Embryonic facial prominence (tissue), 1 donor: ENCODE data around the gene SLC35E3.
"Not testable (repeated sequence)": the region's sequence is repeated elsewhere in the genome, so short reads cannot be mapped to it uniquely, and the experiment has no call there.

Experiments used
- DNase-seq: peaks from one replicate; pipeline ENCODE4 v3.0.0-alpha.2; 2016; ENCODE audit errors: extremely low spot score

SLC35E3 gene

GRCh38 chr12:68794653-68795251 is 48.8 kb downstream of the SLC35E3 start:
- DNase-seq: no peak

GRCh38 chr12:68796399-68796798 is 50.4 kb downstream of the SLC35E3 start:
- no peak for DNase-seq

- no peak for DNase-seq
These were observed 52.9 kb downstream of the SLC35E3 start for GRCh38 chr12:68798882-68799234.

GRCh38 chr12:68800294-68800693 is 54.3 kb downstream of the SLC35E3 start:
- DNase-seq: no peak

GRCh38 chr12:68801124-68801523 is 55.1 kb downstream of the SLC35E3 start:
- DNase-seq: not testable (repeated sequence)

GRCh38 chr12:68802372-68802745 is 56.4 kb downstream of the SLC35E3 start:
- not testable (repeated sequence) for DNase-seq

GRCh38 chr12:68802911-68803651 is 57.1 kb downstream of the SLC35E3 start:
- not testable (repeated sequence) for DNase-seq

GRCh38 chr12:68803948-68804656 is 58.1 kb downstream of the SLC35E3 start:
- no peak for DNase-seq

- DNase-seq: no peak
These were observed 58.9 kb downstream of the SLC35E3 start for GRCh38 chr12:68804657-68805591.

- no peak for DNase-seq
These were observed 59.7 kb downstream of the SLC35E3 start for GRCh38 chr12:68805592-68806120.

GRCh38 chr12:68806488-68807237 is 60.7 kb downstream of the SLC35E3 start:
- no peak for DNase-seq

- DNase-seq: not testable (repeated sequence)
These were observed 61.2 kb downstream of the SLC35E3 start for GRCh38 chr12:68807274-68807575.

GRCh38 chr12:68807576-68808387 is 61.8 kb downstream of the SLC35E3 start, which contains the start of gene MDM2:
MDM2 (plus strand) TSS chr12:68808177; CDS start chr12:68808478, 301 bp downstream.
- DNase-seq: peak; percentile 71

- peak; percentile 45 for DNase-seq
These were observed 62.6 kb downstream of the SLC35E3 start for GRCh38 chr12:68808388-68809189.

- no peak for DNase-seq
These were observed 63.4 kb downstream of the SLC35E3 start for GRCh38 chr12:68809190-68810026.

GRCh38 chr12:68810027-68810389 is 64.0 kb downstream of the SLC35E3 start:
- DNase-seq: not testable (repeated sequence)

GRCh38 chr12:68811573-68811972 is 65.6 kb downstream of the SLC35E3 start:
- DNase-seq: not testable (repeated sequence)

GRCh38 chr12:68812553-68813241 is 66.7 kb downstream of the SLC35E3 start:
- DNase-seq: no peak
